H1 (cell line): Measurements from ENCODE around the gene TFB2M. TPM values are rescaled to one million over a fixed set of nuclear protein-coding genes. Genes with fewer than 3 reads are reported as not detected.

ENCODE experiments used
- CTCF ChIA-PET: fragments of 300-600 bp; sonication (Branson Sonifier 250); formaldehyde crosslinking; loops from one replicate; lab custom pipeline; 2021; ENCODE audit not compliant: partially characterized antibody; lab: Charles Lee
- POLR2A ChIA-PET: fragments of 300-600 bp; sonication (Branson Sonifier 250); formaldehyde crosslinking; loops from one replicate; lab custom pipeline; 2021; ENCODE audit warnings: inconsistent platforms; ENCODE audit not compliant: partially characterized antibody; lab: Charles Lee
- DNase-seq, 2 experiments: peaks; one replicate each; pipeline versions ENCODE4 v3.0.0 to v3.0.0-alpha.2; 2010 to 2022; ENCODE audit warnings: low spot score in 2 of 2, low read depth in 1 of 2, mixed read lengths in 1 of 2
- FAIRE-seq: peaks from 2 replicates; lab custom pipeline; 2011; peaks lifted over from hg19 to GRCh38; lab: Jason Lieb, UNC
- H2AFZ ChIP-seq: 2 replicates; pipeline ENCODE4 v1.8.1; 2012; ENCODE audit warnings: low read length, inconsistent platforms
- H2AK5ac ChIP-seq: 2 replicates; pipeline ENCODE4 v1.6.1; 2013; ENCODE audit warnings: low read depth, low read length
- H2BK120ac ChIP-seq: replicated peaks from 2 replicates; pipeline ENCODE3; 2013; ENCODE audit warnings: low read depth, low read length, inconsistent platforms
- H2BK12ac ChIP-seq: 2 replicates; pipeline ENCODE4 v1.6.1; 2013; ENCODE audit warnings: low read depth, low read length
- H2BK15ac ChIP-seq: 2 replicates; pipeline ENCODE4 v1.6.1; 2013; ENCODE audit warnings: low read length
- H2BK20ac ChIP-seq: 2 replicates; pipeline ENCODE4 v1.6.1; 2013; ENCODE audit warnings: low read length
- H2BK5ac ChIP-seq: 2 replicates; pipeline ENCODE4 v1.6.1; 2013; ENCODE audit warnings: low read depth, low read length
- H3K14ac ChIP-seq: 2 replicates; pipeline ENCODE4 v1.6.1; 2013; ENCODE audit warnings: inconsistent platforms; ENCODE audit not compliant: insufficient read length
- H3K18ac ChIP-seq: 2 replicates; pipeline ENCODE4 v1.6.1; 2013; ENCODE audit warnings: low read length; ENCODE audit errors: extremely low read depth
- H3K23ac ChIP-seq: 2 replicates; pipeline ENCODE4 v1.6.1; 2013; ENCODE audit warnings: inconsistent platforms; ENCODE audit not compliant: insufficient read length
- H3K23me2 ChIP-seq: 2 replicates; pipeline ENCODE4 v1.6.1; 2013; ENCODE audit warnings: low read depth, low read length
- H3K27ac ChIP-seq: 2 replicates; pipeline ENCODE4 v1.6.1; 2011; ENCODE audit warnings: low read depth, low read length, inconsistent platforms
- H3K27me3 ChIP-seq, 4 experiments: replicated peaks in 1 of 4; 1 replicate in 1 of 4; 2 replicates in 3 of 4; pipeline versions ENCODE4 v1.6.1 to v1.8.1; 2011 to 2013; ENCODE audit warnings: low read length in 3 of 4, mild to moderate bottlenecking in 3 of 4, inconsistent platforms in 2 of 4, mixed read lengths in 2 of 4, moderate library complexity in 1 of 4; ENCODE audit not compliant: control insufficient read depth in 3 of 4, insufficient read depth in 3 of 4; ENCODE audit errors: extremely low read depth in 1 of 4
- H3K36me3 ChIP-seq, 4 experiments: 2 replicates each; pipeline versions ENCODE4 v1.6.1 to v1.8.1; 2011 to 2013; ENCODE audit warnings: mild to moderate bottlenecking in 4 of 4, low read length in 3 of 4, moderate library complexity in 2 of 4, control low read depth in 1 of 4, inconsistent platforms in 1 of 4; ENCODE audit not compliant: insufficient read depth in 4 of 4, control insufficient read depth in 2 of 4
- H3K4ac ChIP-seq: replicated peaks from 2 replicates; pipeline ENCODE3; 2013; ENCODE audit warnings: low read length, low read depth, mixed read lengths, inconsistent platforms; ENCODE audit not compliant: insufficient read length
- H3K4me1 ChIP-seq, 4 experiments: replicated peaks in 1 of 4; 1 replicate in 1 of 4; 2 replicates in 3 of 4; pipeline versions ENCODE4 v1.6.1 to v1.8.1; 2011 to 2013; ENCODE audit warnings: low read length in 3 of 4, inconsistent platforms in 2 of 4, mixed read lengths in 1 of 4; ENCODE audit not compliant: insufficient read depth in 4 of 4, control insufficient read depth in 3 of 4
- H3K4me2 ChIP-seq, 2 experiments: 2 replicates each; pipeline versions ENCODE4 v1.6.1 to v1.8.1; 2011 to 2013; ENCODE audit warnings: low read depth in 2 of 2, low read length in 2 of 2, control low read depth in 1 of 2, inconsistent platforms in 1 of 2, mild to moderate bottlenecking in 1 of 2; ENCODE audit not compliant: insufficient read depth in 1 of 2
- H3K4me3 ChIP-seq, 4 experiments: fragments of 200-600, 300-600 bp in 1 of 4; sonication (generic), shearing (Covaris generic), sonication (Bioruptor Twin) in 1 of 4; 2 replicates each; pipeline versions ENCODE4 v1.5.1 to v1.8.1; 2011 to 2016; ENCODE audit warnings: low read length in 4 of 4, low read depth in 3 of 4, control low read depth in 2 of 4, inconsistent platforms in 2 of 4, mild to moderate bottlenecking in 2 of 4, mixed read lengths in 1 of 4, moderate library complexity in 1 of 4; ENCODE audit not compliant: insufficient read depth in 2 of 4; ENCODE audit errors: extremely low read depth in 1 of 4
- H3K56ac ChIP-seq: replicated peaks from 2 replicates; pipeline ENCODE3; 2013; ENCODE audit warnings: low read depth, mild to moderate bottlenecking, mixed read lengths, low read length, inconsistent platforms; ENCODE audit not compliant: insufficient read length
- H3K79me1 ChIP-seq: 2 replicates; pipeline ENCODE4 v1.6.1; 2013; ENCODE audit warnings: low read depth, low read length, control low read depth
- H3K79me2 ChIP-seq, 2 experiments: 2 replicates each; pipeline versions ENCODE4 v1.6.1 to v1.8.1; 2012 to 2013; ENCODE audit warnings: low read length in 2 of 2, mild to moderate bottlenecking in 2 of 2, inconsistent platforms in 1 of 2; ENCODE audit not compliant: insufficient read depth in 2 of 2, control insufficient read depth in 1 of 2
- H3K9ac ChIP-seq, 4 experiments: replicated peaks in 1 of 4; 1 replicate in 1 of 4; 2 replicates in 3 of 4; pipeline versions ENCODE4 v1.6.1 to v1.8.1; 2011 to 2013; ENCODE audit warnings: low read depth in 3 of 4, low read length in 3 of 4, control low read depth in 2 of 4, mild to moderate bottlenecking in 2 of 4, moderate library complexity in 2 of 4, inconsistent platforms in 1 of 4; ENCODE audit errors: extremely low read depth in 1 of 4
- H3K9me3 ChIP-seq, 2 experiments: 2 replicates each; pipeline versions ENCODE4 v1.6.1 to v1.8.1; 2012 to 2013; ENCODE audit warnings: mild to moderate bottlenecking in 2 of 2, moderate library complexity in 2 of 2, control low read depth in 1 of 2, inconsistent platforms in 1 of 2, low read depth in 1 of 2, low read length in 1 of 2, mixed read lengths in 1 of 2; ENCODE audit not compliant: insufficient read depth in 2 of 2
- H4K20me1 ChIP-seq, 2 experiments: replicated peaks in 1 of 2; 2 replicates each; pipeline versions ENCODE3 to v1.8.1; 2011 to 2013; ENCODE audit warnings: inconsistent platforms in 2 of 2, low read length in 2 of 2, mild to moderate bottlenecking in 1 of 2; ENCODE audit not compliant: insufficient read depth in 2 of 2, control insufficient read depth in 1 of 2
- H4K5ac ChIP-seq: 2 replicates; pipeline ENCODE4 v1.6.1; 2013; ENCODE audit warnings: low read length, low read depth, mixed read lengths, inconsistent platforms; ENCODE audit not compliant: insufficient read length
- H4K8ac ChIP-seq: 2 replicates; pipeline ENCODE4 v1.8.0; 2013; ENCODE audit warnings: mild to moderate bottlenecking, moderate library complexity, low read length, inconsistent platforms; ENCODE audit not compliant: insufficient read depth; ENCODE audit errors: extremely low read depth
- H4K91ac ChIP-seq: replicated peaks from 2 replicates; pipeline ENCODE3; 2013; ENCODE audit warnings: low read length, mixed read lengths, inconsistent platforms; ENCODE audit not compliant: insufficient read length
- ATF2 ChIP-seq: IDR thresholded peaks from 2 replicates; pipeline ENCODE4 v1.6.1; 2012; ENCODE audit warnings: low read length, inconsistent platforms
- BACH1 ChIP-seq: IDR thresholded peaks from 2 replicates; pipeline ENCODE4 v1.6.1; 2012; ENCODE audit warnings: low read length, improper control_type of control experiment
- BRCA1 ChIP-seq: IDR thresholded peaks from 2 replicates; pipeline ENCODE4 v1.6.1; 2012; ENCODE audit warnings: low read depth, low read length, improper control_type of control experiment
- CTBP2 ChIP-seq: IDR thresholded peaks from 2 replicates; pipeline ENCODE4 v1.7.0; 2011; ENCODE audit warnings: borderline replicate concordance, mild to moderate bottlenecking, moderate library complexity, mixed read lengths, low read length; ENCODE audit not compliant: insufficient read depth, insufficient read length
- EZH2 ChIP-seq: fragments of 200-600 bp; sonication (generic); IDR thresholded peaks from 2 replicates; pipeline ENCODE4 v1.7.1; 2012; ENCODE audit warnings: low read depth, mild to moderate bottlenecking, moderate library complexity, low read length, inconsistent platforms; ENCODE audit not compliant: severe bottlenecking
- KDM1A ChIP-seq: fragments of 200-600, 300-600 bp; sonication (generic); IDR thresholded peaks from 2 replicates; pipeline ENCODE4 v1.7.1; 2016; ENCODE audit warnings: mild to moderate bottlenecking, low read length, borderline replicate concordance
- PHF8 ChIP-seq: fragments of 200-600 bp; sonication (generic); conservative IDR thresholded peaks from 2 replicates; pipeline ENCODE4 v1.7.1; 2012; ENCODE audit warnings: low read depth, mild to moderate bottlenecking, inconsistent platforms, low read length, moderate library complexity
- RNF2 ChIP-seq: fragments of 200-900, 300-1000 bp; sonication (generic); IDR thresholded peaks from 2 replicates; pipeline ENCODE4 v1.7.1; 2016; ENCODE audit warnings: borderline replicate concordance, low read depth, mild to moderate bottlenecking, antibody characterized with exemption, low read length; ENCODE audit not compliant: poor library complexity, severe bottlenecking; ENCODE audit errors: missing control alignments
- SP2 ChIP-seq: IDR thresholded peaks from 2 replicates; pipeline ENCODE4 v1.6.1; 2012; ENCODE audit warnings: mild to moderate bottlenecking, low read length, inconsistent platforms
- YY1 ChIP-seq: IDR thresholded peaks from 2 replicates; pipeline ENCODE4 v1.6.1; 2011; ENCODE audit warnings: low read depth, mild to moderate bottlenecking, low read length
- WGBS, 2 experiments: shearing (Covaris generic) in 1 of 2; methylation state at CpG; one replicate each; pipeline versions ENCODE4 v1.1.6 to v1.1.7; 2013 to 2015; ENCODE audit warnings: low lambda C conversion rate in 2 of 2, mixed read lengths in 2 of 2, inconsistent platforms in 1 of 2, low coverage in 1 of 2, missing lambda C conversion rate in 1 of 2; ENCODE audit not compliant: insufficient replicate concordance in 2 of 2, insufficient coverage in 1 of 2, insufficient read length in 1 of 2; ENCODE audit errors: extremely low coverage in 1 of 2, missing lambda C conversion rate in 1 of 2; 5-methylcytosine and 5-hydroxymethylcytosine counted together
- polyA plus RNA-seq, 7 experiments: library from polyadenylated mRNA; depleted of rRNA in 3 of 7; stranded (reverse) in 5 of 7; unstranded in 2 of 7; fragments of >200 nt in 5 of 7; fragments of 200-250 nt in 2 of 7; gene quantifications; 1 replicate in 5 of 7; 2 replicates in 1 of 7; 4 replicates in 1 of 7; pipeline versions ENCODE4 v1.2.1 to v1.2.3, GENCODE V29; 2011 to 2013; ENCODE audit warnings: missing spikeins in 2 of 7, mixed read lengths in 2 of 7
- total RNA-seq: library from RNA; stranded (reverse); fragmentation: NEBNext Ultra II Directional; extraction: Animal tissue kit (Norgen Biotek cat#: 25700); gene quantifications from 2 replicates; pipeline ENCODE4 v1.2.1, GENCODE V29; 2021

TFB2M gene
- total and polyA plus RNA-seq, 2 of the 8 experiments (the other 6 are each of a cell fraction or from before 2014, with no cell fraction given), result 10.4 to 22.0 TPM

GRCh38 chr1:246580497-246581370 is 14.7 kb upstream of the TFB2M start:
- Histone ChIP-seq H3K4ac (no peak overlapping the region), H4K5ac (no peak overlapping the region), H3K14ac (no peak overlapping the region), H3K9me3 (no peaks in the 10 kb centered on the region), H3K79me1 (no peaks in the 10 kb centered on the region; the same call in 1 of the 2 replicates), H4K20me1 (no peaks in the 10 kb centered on the region), H2AK5ac (no peak overlapping the region), H3K56ac (no peak overlapping the region), H3K27ac (no peak overlapping the region), H3K9ac (no peak overlapping the region), H2AFZ (no peak overlapping the region), H3K23ac (no peak overlapping the region), H4K8ac (no peak overlapping the region), H4K91ac (no peak overlapping the region), H3K18ac (no peak overlapping the region), H3K79me2 (peaks cover 0 to 27% of the 10 kb centered on the region in 2 experiments; a peak in 2 of 4 replicates), H2BK5ac (no peak overlapping the region), H2BK12ac (no peak overlapping the region), H3K4me3 (no peak overlapping the region), H3K23me2 (no peaks in the 10 kb centered on the region), H3K4me1 (no peaks in the 10 kb centered on the region), H3K4me2 (no peak overlapping the region), H2BK120ac (no peak overlapping the region), H2BK15ac (no peak overlapping the region), H3K36me3 (no peaks in the 10 kb centered on the region), H3K27me3 (no peaks in the 10 kb centered on the region), H2BK20ac (no peak overlapping the region)
- POLR2A ChIA-PET, result no interaction called here
- no peak for DNase-seq
- no peak for FAIRE-seq
- WGBS, 2 experiments, result 89% methylated on average over 15 of the region's 15 CpGs; no CpG with 5 or more reads in 1 of the 2 experiments
- CTCF ChIA-PET, result no interaction called here
- TF ChIP-seq ATF2, result no peak
- no peak for TF ChIP-seq SP2
- no peak for TF ChIP-seq BACH1
- TF ChIP-seq YY1, result no peak
- TF ChIP-seq EZH2, result no peak
- TF ChIP-seq PHF8, result no peak
- no peak for TF ChIP-seq BRCA1
- TF ChIP-seq CTBP2, result no peak
- no peak for TF ChIP-seq KDM1A
- no peak for TF ChIP-seq RNF2
